NCI-H2107 (cell line): Measurements from ENCODE around the gene NOD2.

Experiments
- DNase-seq: peaks from one replicate; lab custom pipeline; 2025; lab: John Stamatoyannopoulos, UW

The NOD2 gene

GRCh38 chr16:50692999-50693781, at the start of gene NOD2:
NOD2 (plus strand) TSS chr16:50693606; CDS start chr16:50699496, 5,890 bp downstream.
- DNase-seq: no peak

- DNase-seq: no peak
Measured at GRCh38 chr16:50644245-50644644, 49.2 kb upstream of the NOD2 start.

GRCh38 chr16:50644729-50645128, 48.7 kb upstream of the NOD2 start:
- DNase-seq: no peak

GRCh38 chr16:50645563-50646220, 47.7 kb upstream of the NOD2 start:
- no peak for DNase-seq

DNA sequence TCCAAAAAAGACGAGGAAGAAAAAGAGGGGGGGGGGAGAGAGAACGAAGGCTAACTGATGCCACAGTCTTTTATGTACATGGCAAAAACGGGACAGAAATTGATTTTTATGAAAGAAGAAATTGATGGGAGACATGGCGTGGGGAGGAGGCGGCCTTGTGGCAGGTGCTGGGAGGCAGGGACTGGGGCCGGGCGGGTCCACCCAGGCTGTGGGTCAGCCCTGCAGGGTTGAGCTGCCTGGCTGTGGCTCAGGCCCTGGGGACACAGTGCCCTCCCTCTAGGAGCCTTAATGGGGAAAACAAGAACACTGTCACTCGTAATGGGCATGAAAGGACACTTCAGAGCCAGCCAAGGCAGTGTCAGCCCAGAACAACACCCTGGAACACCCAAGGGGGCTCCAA, 47.1 kb upstream of the NOD2 start:
- DNase-seq: no peak

DNA sequence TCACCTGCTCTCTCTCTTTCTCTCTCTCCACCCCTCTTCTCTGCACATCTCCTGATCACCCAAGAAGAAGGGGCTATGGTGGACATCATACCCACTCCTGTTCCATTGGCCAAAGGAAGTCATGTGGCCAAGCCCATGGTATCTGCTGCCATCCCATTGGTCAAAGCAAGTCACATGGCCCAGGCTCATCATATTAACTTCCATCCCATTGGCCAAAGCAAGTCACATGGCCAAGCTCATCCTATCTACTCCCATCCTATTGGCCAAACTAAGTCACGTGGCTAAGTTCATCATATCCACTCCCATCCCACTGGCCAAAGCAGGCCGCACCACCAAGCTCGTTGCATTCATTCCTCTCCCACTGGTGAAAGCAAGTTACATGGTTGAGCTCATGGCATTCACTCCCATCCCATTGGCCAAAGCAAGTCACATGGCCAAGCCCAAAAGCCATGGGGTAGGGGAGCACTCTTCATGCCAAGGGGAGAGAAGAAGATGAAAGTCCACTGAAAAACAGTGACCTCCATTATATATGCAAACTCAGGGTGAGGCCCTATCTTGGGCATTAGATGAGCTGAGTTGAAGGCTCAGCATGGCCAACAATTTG, 41.5 kb upstream of the NOD2 start:
- no peak for DNase-seq

DNA sequence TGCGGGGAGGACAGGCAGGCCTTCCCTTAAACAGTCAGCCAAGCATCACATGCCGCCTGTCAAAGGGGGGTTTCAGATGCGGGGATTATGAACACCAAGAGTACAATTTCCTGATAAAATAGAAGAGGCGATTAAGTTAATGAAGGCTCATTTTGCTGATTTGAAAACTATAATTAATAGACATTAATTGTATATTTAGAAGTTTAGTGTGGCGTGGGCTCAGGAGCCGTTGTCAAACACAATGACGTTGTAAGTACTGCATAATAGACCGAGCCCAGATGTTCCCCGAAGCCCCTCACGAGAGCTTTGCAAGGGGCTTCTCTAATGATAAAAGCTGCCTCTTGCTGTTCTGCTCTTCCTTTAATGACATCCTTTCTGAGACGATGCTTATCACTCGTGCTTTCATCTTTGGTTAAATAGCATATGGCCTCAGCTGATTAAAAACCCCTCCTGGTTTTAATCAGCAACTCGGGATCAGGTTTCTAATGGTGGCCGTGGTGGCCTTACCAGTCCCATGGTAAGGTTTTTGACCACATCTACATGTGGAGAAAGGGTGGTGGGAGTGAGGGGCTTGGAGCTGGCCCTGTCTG, 40.5 kb upstream of the NOD2 start:
- DNase-seq: no peak

GRCh38 chr16:50653633-50654519, 39.5 kb upstream of the NOD2 start:
- peak; percentile 39 for DNase-seq

- DNase-seq: no peak
Measured at GRCh38 chr16:50655558-50656055, 37.8 kb upstream of the NOD2 start.

- DNase-seq: no peak
Measured at GRCh38 chr16:50657241-50657640, 36.2 kb upstream of the NOD2 start.

DNA sequence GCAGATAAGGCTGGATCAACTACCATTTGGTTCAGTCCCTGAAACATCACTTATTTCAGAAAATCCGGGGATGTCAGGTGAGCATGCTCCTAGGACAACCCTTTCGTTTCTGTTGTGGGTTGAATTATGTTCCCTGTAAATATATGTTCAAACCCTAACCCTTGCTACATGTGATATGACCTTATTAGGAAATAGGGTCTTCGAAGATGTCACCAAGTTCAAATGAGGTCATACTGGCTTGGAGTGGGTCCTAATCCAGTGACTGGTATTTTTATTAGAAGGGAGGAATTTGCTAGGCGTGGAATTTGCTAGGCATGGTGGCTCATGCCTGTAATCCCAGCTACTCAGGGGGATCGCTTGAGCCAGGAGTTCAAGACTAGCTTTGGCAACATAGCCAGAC, 33.6 kb upstream of the NOD2 start:
- no peak for DNase-seq

DNA sequence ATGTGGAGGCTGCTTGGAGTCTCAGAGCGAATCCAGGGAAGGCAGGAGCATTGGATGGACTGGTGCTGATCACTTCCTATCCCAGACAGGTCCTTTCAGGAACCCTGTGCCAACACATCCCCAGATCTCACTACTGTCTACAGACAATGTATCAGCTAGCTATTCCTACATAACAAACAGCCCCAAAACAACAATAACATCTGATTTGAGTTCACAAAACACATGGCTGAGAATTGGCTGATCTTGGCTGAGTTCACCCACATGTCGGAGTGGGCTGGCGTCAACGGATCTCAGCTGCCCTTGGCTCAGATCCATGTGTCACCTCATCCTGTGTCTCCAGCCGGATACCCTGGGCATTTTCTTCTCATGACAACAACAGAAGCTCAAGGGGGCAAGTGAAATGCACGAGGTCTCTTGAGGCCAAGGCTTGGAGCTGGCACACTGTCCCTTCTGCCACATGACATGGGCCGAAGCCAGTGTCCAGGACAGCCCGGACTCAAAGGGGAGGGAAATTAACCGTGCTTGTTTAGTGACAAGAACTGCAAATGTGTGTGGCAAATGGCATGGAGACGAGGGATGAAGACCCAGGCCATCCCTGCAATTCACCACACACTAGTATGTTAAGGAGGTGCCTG, 31.0 kb upstream of the NOD2 start:
- no peak for DNase-seq

- DNase-seq: no peak
Measured at GRCh38 chr16:50664270-50664669, 29.1 kb upstream of the NOD2 start.

DNA sequence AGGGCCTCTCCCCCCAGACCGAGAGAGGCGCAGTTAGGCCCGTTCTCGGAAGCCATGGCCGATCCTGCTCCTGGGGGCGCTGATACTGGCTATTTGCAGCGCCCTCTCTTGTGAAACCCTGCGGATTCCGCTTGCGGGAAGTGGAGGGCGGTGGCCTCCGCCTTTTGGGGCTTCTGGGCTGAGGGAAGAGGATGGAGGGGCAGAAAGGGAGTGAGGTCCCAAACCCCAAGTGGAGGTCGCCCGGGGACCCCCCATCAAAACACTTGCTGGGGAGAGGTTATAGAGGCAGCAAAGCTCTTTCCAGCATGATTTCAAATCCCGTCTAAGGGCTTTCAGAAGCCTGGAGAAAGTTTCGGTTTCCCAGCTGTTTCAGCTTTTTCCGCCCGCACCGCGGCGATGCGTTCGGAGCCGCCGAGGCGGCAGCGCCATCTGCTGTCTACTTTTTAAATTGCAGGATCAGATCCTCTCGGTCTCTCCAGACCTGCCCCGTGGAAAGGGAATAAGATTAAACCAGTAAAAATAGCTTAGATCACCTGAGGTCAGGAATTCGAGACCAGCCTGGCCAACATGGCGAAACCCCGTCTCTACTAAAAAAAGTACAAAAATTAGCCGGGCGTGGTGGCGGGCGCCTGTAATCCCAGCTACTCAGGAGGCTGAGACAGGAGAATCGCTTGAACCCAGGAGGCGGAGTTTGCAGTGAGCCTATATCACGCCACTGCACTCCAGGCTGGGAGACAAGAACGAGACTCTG, 28.1 kb upstream of the NOD2 start:
- DNase-seq: peak; percentile 59

DNA sequence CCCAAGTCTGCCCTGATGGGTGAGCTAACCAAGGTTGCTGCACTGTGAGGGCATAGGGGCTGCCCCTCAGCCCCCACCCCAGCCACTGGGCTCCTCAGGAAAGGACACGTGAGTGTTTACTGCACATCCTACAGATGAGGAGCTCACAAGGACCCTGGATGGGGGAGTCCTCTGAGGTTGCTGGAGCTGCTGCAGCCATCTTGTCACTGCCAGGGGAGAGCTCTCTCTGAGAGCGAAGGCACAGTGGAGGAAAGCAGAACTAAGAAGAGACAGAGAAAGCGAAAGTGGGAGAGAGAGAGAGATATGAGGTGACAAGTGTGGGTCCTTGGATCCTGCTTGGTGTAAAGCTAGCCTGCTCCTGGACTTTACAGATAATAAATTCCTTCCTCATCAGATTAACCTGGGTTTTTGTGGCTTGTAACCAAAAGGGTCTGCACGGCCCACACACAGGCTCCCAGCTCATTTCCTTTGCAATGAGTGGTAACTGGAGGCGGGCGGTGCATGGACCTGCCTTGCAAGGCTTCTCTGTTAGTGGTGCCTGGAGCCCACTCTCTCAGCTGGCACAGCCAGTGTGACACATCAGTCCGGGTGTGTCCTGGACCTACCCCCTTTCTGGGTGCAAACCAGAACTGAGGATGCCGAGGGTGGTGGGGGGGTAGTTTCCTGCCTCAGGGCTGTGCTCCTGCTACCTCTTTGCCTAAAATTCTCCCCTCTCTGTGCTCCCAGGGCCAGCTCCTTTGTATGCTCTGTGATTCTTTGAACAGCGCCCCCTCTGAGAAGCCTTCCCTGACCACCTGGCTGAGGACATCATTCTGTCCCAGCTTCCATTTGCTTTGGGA, 26.5 kb upstream of the NOD2 start:
- DNase-seq: no peak

DNA sequence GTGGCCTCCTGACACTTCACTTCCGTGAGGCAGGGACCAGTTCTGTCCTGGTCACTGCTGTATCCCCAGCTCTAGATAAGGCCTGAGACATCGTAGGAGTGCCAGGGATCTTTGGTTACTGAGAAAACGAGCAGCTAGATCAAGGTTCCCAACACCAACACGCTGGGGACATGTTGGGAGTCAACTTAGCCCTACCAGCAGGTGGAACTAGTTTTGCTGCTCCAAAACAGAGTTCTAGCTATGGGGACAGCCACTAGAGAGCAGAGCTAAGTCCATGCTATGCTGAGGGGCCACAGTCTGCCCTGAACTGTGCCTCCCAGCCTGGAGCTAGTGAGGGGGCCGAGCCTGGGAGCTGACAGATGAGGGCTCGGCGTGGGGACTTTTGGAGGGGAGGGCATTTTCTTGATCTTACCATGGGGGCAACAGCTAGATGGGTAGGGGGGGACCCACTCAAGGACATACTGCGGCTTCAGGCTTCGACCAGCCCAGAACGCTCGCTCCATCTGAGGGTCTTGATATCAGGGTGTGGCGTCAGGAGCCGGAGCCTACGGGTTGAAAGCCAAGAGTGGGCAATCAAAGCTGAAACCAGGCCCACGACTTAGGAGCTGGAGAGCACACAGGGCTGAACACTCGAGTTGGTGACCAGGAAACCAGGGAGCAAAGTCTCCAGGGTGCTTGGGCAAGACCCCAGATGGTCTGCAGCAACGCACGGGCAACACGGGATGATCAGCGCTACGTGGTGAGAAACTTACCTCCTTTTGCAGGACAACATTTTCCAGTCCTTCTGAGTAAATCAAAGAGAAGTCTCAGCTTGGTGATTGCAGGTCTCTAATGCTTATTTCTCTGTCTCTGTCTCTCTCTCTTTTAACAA, 25.7 kb upstream of the NOD2 start:
- no peak for DNase-seq

- no peak for DNase-seq
Measured at GRCh38 chr16:50668368-50669008, 24.9 kb upstream of the NOD2 start.

GRCh38 chr16:50669741-50670140, 23.7 kb upstream of the NOD2 start:
- no peak for DNase-seq
